Nephron progenitor cell (in vitro differentiated cells): Measurements from ENCODE around the gene EID2B.

ENCODE experiments used
- DNase-seq: peaks from one replicate; pipeline ENCODE4 v3.0.0; 2021
- H3K27ac Mint-ChIP-seq: 2 replicates; pipeline ENCODE4 v1.8.0; 2021; ENCODE audit warnings: mild to moderate bottlenecking, moderate library complexity, mixed read lengths
- H3K27me3 Mint-ChIP-seq: 2 replicates; pipeline ENCODE4 v1.8.0; 2021; ENCODE audit warnings: mild to moderate bottlenecking, low read depth, mixed read lengths; ENCODE audit not compliant: poor library complexity
- H3K36me3 Mint-ChIP-seq: 2 replicates; pipeline ENCODE4 v1.8.0; 2021; ENCODE audit warnings: low read depth, mixed read lengths
- H3K4me1 Mint-ChIP-seq: 2 replicates; pipeline ENCODE4 v1.8.0; 2021; ENCODE audit warnings: mixed read lengths
- H3K4me3 Mint-ChIP-seq: 2 replicates; pipeline ENCODE4 v1.8.0; 2021; ENCODE audit warnings: mild to moderate bottlenecking, moderate library complexity, mixed read lengths
- H3K9me3 Mint-ChIP-seq: 2 replicates; pipeline ENCODE4 v1.8.0; 2021; ENCODE audit warnings: mild to moderate bottlenecking, moderate library complexity, mixed read lengths
- CTCF ChIP-seq: fragments of 200-600 bp; sonication (generic); IDR thresholded peaks from 2 replicates; pipeline ENCODE4 v1.5.0; 2021; ENCODE audit warnings: antibody characterized with exemption

EID2B gene

DNA sequence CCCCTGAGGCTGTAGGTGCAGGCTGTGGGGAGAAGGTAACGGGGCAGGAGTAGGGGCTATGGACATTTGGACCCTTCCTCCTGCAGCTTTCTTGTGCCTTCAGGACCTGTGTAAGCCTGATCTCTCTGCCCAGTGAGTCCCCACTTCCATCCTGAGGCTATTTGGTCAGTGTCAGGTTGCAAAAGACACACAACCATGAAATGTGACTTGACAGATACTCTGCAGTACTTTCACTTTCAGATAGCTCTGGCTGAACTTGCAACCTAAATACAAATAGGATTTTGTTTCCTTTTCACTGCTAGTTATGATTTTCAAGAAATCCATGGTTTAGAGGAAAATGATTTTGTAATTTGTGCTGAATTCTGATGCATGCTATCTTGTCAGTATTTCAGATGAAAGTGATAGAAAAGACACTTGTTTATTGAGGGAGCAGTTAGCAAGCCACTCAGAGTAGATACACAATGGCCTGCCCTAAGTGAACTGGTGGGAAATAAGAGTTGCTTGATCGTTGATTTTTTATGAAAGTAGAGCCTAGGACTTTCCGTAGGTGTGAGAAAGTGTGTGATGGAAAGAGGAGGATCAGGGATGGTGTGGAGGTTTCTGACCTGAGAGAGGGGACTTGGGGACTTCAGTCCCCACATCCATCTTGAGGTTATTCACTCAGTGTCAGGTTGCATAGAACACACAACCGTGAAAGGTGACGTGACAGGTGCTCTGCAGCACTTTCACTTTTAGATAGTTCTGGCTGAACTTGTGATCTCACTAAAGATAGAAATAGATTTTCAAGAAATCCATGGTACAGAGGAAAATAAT is 25.4 kb upstream of the EID2B start:
- no peak overlapping the region for H3K27ac Mint-ChIP-seq
- H3K9me3 Mint-ChIP-seq, result no peaks in the 10 kb centered on the region
- TF ChIP-seq CTCF, result no peak
- DNase-seq, result no peak
- H3K27me3 Mint-ChIP-seq, result peaks cover 85% of the 10 kb centered on the region
- H3K36me3 Mint-ChIP-seq, result no peaks in the 10 kb centered on the region
- H3K4me3 Mint-ChIP-seq, result no peak overlapping the region
- H3K4me1 Mint-ChIP-seq, result peaks cover 19% of the 10 kb centered on the region

DNA sequence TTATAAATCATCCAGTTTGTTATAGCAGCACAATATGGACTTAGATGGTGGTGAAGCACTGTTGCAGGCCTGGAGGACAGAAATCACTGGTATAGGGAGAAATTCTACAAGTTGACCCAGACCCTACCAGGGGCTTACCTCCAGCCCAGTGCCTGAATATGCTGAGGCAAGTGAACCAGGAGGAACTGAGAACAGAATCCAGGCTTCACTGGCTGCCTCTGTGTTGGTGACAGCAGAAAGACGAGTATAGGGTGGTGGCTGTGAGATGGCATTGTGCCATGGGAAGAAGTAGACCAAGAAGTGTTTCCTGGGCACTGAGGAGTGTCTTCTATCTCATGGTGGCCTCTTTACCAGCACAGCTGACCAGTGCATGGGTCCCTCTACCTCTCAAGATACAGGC is 23.2 kb upstream of the EID2B start:
- DNase-seq, result no peak
- Mint-ChIP-seq H3K27ac (no peak overlapping the region), H3K9me3 (no peaks in the 10 kb centered on the region), H3K27me3 (peaks cover 83% of the 10 kb centered on the region), H3K4me3 (no peak overlapping the region), H3K4me1 (peaks cover 19% of the 10 kb centered on the region), H3K36me3 (no peaks in the 10 kb centered on the region)
- no peak for TF ChIP-seq CTCF

DNA sequence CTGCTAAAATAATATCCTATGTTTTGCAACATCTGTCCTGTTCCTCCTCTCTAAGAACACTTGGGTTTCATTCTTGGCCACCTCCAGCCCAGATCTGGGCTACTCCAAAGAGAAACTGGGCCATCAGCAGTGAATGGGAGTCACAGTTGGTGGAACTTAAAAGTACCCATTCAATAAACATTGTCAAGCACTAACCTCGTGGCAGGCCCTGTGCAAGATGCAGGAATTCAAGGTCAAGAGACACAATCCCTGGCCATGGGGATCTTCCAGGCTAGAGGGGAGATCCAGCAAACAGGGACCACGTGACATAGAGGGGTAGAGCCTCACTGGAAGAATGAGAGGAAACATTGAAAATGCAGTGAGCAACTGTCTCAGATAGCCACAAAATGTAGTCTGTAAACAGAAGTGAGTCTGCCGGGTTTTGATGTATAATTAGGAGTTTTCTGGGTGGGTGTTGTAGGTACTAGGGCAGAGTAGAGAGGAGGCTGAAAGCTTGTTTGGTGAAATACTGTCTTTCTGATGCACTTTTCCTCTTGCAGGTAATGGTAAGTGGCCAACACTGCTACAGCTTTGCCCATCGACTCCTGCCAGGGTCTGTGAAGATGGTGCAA is 22.2 kb upstream of the EID2B start:
- no peak for TF ChIP-seq CTCF
- Mint-ChIP-seq H3K4me1 (peaks cover 19% of the 10 kb centered on the region), H3K27ac (no peak overlapping the region), H3K27me3 (peaks cover 72% of the 10 kb centered on the region), H3K4me3 (no peak overlapping the region), H3K9me3 (no peaks in the 10 kb centered on the region), H3K36me3 (no peaks in the 10 kb centered on the region)
- DNase-seq, result no peak

- Mint-ChIP-seq H3K27ac (no peak overlapping the region), H3K4me3 (no peak overlapping the region), H3K27me3 (peaks cover 58% of the 10 kb centered on the region), H3K9me3 (no peaks in the 10 kb centered on the region), H3K4me1 (peaks cover 11% of the 10 kb centered on the region), H3K36me3 (no peaks in the 10 kb centered on the region)
- DNase-seq, result no peak
- TF ChIP-seq CTCF, result no peak
These were observed 20.5 kb upstream of the EID2B start for GRCh38 chr19:39553082-39553652.

GRCh38 chr19:39550197-39550596 is 17.5 kb upstream of the EID2B start:
- Mint-ChIP-seq H3K36me3 (no peaks in the 10 kb centered on the region), H3K9me3 (no peaks in the 10 kb centered on the region), H3K27me3 (peaks cover 45% of the 10 kb centered on the region), H3K27ac (no peak overlapping the region), H3K4me3 (no peak overlapping the region), H3K4me1 (no peaks in the 10 kb centered on the region)
- no peak for TF ChIP-seq CTCF
- DNase-seq, result no peak
